ENCODE measurements around the gene TENM4.

TENM4 gene

GRCh38 chr11:78855116-78855515, 585.7 kb downstream of the TENM4 start:
- TF ChIP-seq, protein P1, sequence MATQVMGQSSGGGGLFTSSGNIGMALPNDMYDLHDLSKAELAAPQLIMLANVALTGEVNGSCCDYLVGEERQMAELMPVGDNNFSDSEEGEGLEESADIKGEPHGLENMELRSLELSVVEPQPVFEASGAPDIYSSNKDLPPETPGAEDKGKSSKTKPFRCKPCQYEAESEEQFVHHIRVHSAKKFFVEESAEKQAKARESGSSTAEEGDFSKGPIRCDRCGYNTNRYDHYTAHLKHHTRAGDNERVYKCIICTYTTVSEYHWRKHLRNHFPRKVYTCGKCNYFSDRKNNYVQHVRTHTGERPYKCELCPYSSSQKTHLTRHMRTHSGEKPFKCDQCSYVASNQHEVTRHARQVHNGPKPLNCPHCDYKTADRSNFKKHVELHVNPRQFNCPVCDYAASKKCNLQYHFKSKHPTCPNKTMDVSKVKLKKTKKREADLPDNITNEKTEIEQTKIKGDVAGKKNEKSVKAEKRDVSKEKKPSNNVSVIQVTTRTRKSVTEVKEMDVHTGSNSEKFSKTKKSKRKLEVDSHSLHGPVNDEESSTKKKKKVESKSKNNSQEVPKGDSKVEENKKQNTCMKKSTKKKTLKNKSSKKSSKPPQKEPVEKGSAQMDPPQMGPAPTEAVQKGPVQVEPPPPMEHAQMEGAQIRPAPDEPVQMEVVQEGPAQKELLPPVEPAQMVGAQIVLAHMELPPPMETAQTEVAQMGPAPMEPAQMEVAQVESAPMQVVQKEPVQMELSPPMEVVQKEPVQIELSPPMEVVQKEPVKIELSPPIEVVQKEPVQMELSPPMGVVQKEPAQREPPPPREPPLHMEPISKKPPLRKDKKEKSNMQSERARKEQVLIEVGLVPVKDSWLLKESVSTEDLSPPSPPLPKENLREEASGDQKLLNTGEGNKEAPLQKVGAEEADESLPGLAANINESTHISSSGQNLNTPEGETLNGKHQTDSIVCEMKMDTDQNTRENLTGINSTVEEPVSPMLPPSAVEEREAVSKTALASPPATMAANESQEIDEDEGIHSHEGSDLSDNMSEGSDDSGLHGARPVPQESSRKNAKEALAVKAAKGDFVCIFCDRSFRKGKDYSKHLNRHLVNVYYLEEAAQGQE (IDR thresholded peaks at IDR 0.05; ENCODE audit: insufficient read depth in 1 of 2, low read depth in 2 of 2, low read length in 2 of 2) = no peak
- TF ChIP-seq POLR2AphosphoS5 (IDR thresholded peaks at IDR 0.05; ENCODE audit: low read depth, low read length) (no peak), TAF1 (IDR thresholded peaks at IDR 0.05; ENCODE audit: borderline replicate concordance, insufficient read depth, low read length) (no peak), FOXP2 (optimal IDR thresholded peaks at IDR 0.05; ENCODE audit: borderline replicate concordance, extremely low read depth, extremely low read length, insufficient read depth) (no peak), SIN3A (IDR thresholded peaks at IDR 0.05; ENCODE audit: borderline replicate concordance, insufficient read depth, low read length) (no peak)

- TF ChIP-seq TAF1 (IDR thresholded peaks at IDR 0.05; ENCODE audit: borderline replicate concordance, insufficient read depth, low read length) = no peak
- TF ChIP-seq FOXP2 (optimal IDR thresholded peaks at IDR 0.05; ENCODE audit: borderline replicate concordance, extremely low read depth, extremely low read length, insufficient read depth) = no peak
- TF ChIP-seq, protein P1 (IDR thresholded peaks at IDR 0.05; ENCODE audit: insufficient read depth in 1 of 2, low read depth in 2 of 2, low read length in 2 of 2) = no peak
- no peak for TF ChIP-seq SIN3A (IDR thresholded peaks at IDR 0.05; ENCODE audit: borderline replicate concordance, insufficient read depth, low read length)
- no peak for TF ChIP-seq POLR2AphosphoS5 (IDR thresholded peaks at IDR 0.05; ENCODE audit: low read depth, low read length)
These were observed 587.3 kb downstream of the TENM4 start for GRCh38 chr11:78853521-78853920.

DNA sequence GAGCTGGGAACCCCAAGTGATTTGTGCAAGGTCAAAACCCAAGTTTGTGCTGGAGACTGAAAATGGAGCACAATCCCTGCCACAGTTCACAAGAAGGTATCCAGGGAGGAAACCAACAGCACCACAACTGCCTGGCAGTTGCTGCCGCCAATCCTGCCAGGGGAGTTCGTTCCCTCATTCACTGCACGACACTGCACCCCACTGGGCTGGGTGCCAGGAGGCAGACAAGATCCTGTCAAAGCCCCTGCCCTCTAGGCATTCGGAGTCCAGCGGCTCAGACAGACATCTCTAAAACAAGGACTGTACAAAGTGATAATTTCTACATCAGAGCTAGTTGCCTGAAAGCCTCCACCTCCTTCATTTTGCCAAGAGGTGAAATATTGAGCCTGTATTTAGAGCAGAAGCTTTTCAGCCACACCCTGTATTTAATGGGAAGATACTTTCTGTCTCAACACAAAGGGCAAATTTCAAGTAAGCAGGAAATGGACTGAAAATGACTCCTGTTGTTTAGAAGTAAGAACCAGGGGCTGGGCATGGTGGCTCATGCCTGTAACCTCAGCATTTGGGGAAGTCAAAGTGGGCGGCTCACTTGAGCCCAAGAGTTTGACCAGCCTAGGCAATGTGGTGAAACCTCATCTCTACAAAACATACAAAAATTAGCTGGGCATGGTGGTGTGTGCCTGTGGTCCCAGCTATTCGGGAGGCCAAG, 588.8 kb downstream of the TENM4 start:
- TF ChIP-seq, protein P1 (IDR thresholded peaks at IDR 0.05; ENCODE audit: insufficient read depth in 1 of 2, low read depth in 2 of 2, low read length in 2 of 2) = no peak
- TF ChIP-seq POLR2AphosphoS5 (IDR thresholded peaks at IDR 0.05; ENCODE audit: low read depth, low read length) (no peak), FOXP2 (optimal IDR thresholded peaks at IDR 0.05; ENCODE audit: borderline replicate concordance, extremely low read depth, extremely low read length, insufficient read depth) (no peak), SIN3A (IDR thresholded peaks at IDR 0.05; ENCODE audit: borderline replicate concordance, insufficient read depth, low read length) (no peak), TAF1 (IDR thresholded peaks at IDR 0.05; ENCODE audit: borderline replicate concordance, insufficient read depth, low read length) (no peak)

DNA sequence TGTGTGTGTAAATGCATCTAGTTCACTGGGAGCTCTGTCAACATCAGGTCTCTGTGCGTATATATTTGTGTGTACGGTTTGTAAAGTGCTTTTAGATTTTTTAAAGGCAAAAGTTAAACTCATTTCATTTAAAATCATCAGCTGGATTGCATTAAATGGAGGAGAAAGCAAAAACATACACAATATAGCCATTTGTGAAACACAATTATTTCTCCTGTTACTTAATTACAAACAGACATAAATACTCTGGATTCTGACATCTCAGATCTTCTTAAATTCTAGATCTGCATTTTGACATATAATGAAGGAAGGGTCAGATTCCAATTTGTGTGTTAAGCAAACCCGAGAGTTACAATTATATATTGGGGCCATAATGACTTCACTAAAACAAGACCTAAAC, 590.8 kb downstream of the TENM4 start:
- TF ChIP-seq, protein P1 (IDR thresholded peaks at IDR 0.05; ENCODE audit: insufficient read depth in 1 of 2, low read depth in 2 of 2, low read length in 2 of 2) = no peak
- TF ChIP-seq TAF1 (IDR thresholded peaks at IDR 0.05; ENCODE audit: borderline replicate concordance, insufficient read depth, low read length) = no peak

- no peak for TF ChIP-seq SIN3A (IDR thresholded peaks at IDR 0.05; ENCODE audit: borderline replicate concordance, insufficient read depth, low read length)
- no peak for TF ChIP-seq FOXP2 (optimal IDR thresholded peaks at IDR 0.05; ENCODE audit: borderline replicate concordance, extremely low read depth, extremely low read length, insufficient read depth)
- no peak for TF ChIP-seq POLR2AphosphoS5 (IDR thresholded peaks at IDR 0.05; ENCODE audit: low read depth, low read length)
- TF ChIP-seq TAF1 (IDR thresholded peaks at IDR 0.05; ENCODE audit: borderline replicate concordance, insufficient read depth, low read length) = no peak
- TF ChIP-seq, protein P1 (IDR thresholded peaks at IDR 0.05; ENCODE audit: insufficient read depth in 1 of 2, low read depth in 2 of 2, low read length in 2 of 2) = no peak
These were observed 594.6 kb downstream of the TENM4 start for GRCh38 chr11:78846269-78846668.
